GM12874 (cell line): Measurements from ENCODE around the gene VSTM2A.

ENCODE experiments used
- CTCF ChIP-seq: IDR thresholded peaks from 2 replicates; pipeline ENCODE4 v1.5.1; 2011; ENCODE audit warnings: low read depth, mild to moderate bottlenecking, control low read depth, low read length, moderate library complexity; ENCODE audit not compliant: insufficient read depth

The VSTM2A gene

GRCh38 chr7:54563329-54563916 is 21.2 kb downstream of the VSTM2A start:
- no peak for TF ChIP-seq CTCF

- TF ChIP-seq CTCF, result no peak
These were observed 23.3 kb downstream of the VSTM2A start for GRCh38 chr7:54565432-54565831.

GRCh38 chr7:54581511-54581910 is 39.3 kb downstream of the VSTM2A start:
- TF ChIP-seq CTCF, result no peak

- TF ChIP-seq CTCF, result no peak
These were observed 49.5 kb downstream of the VSTM2A start for GRCh38 chr7:54591404-54592386.

- TF ChIP-seq CTCF, result no peak
These were observed 54.6 kb downstream of the VSTM2A start for GRCh38 chr7:54596747-54597146.

- TF ChIP-seq CTCF, result no peak
These were observed 73.4 kb downstream of the VSTM2A start for GRCh38 chr7:54615537-54615936.
